ENCODE measurements around the gene MOB2.

- TF ChIP-seq CTCF (IDR thresholded peaks at IDR 0.05; ENCODE audit: low read depth, low read length) = no peak
- no peak for TF ChIP-seq EZH2phosphoT487 (IDR thresholded peaks at IDR 0.05; ENCODE audit: low read depth)
These were observed 5.1 kb downstream of the MOB2 start for GRCh38 chr11:1481483-1481825.

All from OCI-LY3 (cell line).